Activated CD8-positive, alpha-beta T cell treated with anti-CD3 and anti-CD28 coated beads for 36 hours (primary cell): Measurements from ENCODE around the gene ADARB2. TPM values are rescaled to one million over a fixed set of nuclear protein-coding genes. Genes with fewer than 3 reads are reported as not detected.

Experiments used
- ATAC-seq: fragments of 200-7000 bp; cut with Tn5 transposase; one replicate; pipeline ENCODE4 v1.10.0; 2021; ENCODE audit warnings: mild to moderate bottlenecking, moderate library complexity
- CTCF ChIA-PET: fragments of 350-600 bp; sonication (Branson Sonifier 250); formaldehyde crosslinking; loops from one replicate; lab custom pipeline; 2021; ENCODE audit warnings: antibody characterized with exemption; lab: Charles Lee
- POLR2A ChIA-PET: fragments of 350-600 bp; sonication (Branson Sonifier 250); formaldehyde crosslinking; loops from one replicate; lab custom pipeline; 2021; ENCODE audit warnings: antibody characterized with exemption; lab: Charles Lee
- DNase-seq: peaks from one replicate; pipeline ENCODE4 v3.0.0-alpha.2; 2020
- H3K27ac Mint-ChIP-seq: one replicate; pipeline ENCODE4 v1.8.0; 2021; ENCODE audit warnings: mild to moderate bottlenecking, mixed read lengths
- H3K27me3 Mint-ChIP-seq: one replicate; pipeline ENCODE4 v1.8.0; 2021; ENCODE audit warnings: mixed read lengths
- H3K36me3 Mint-ChIP-seq: one replicate; pipeline ENCODE4 v1.8.0; 2021; ENCODE audit warnings: low read depth, mixed read lengths
- H3K4me1 Mint-ChIP-seq: one replicate; pipeline ENCODE4 v1.8.0; 2021; ENCODE audit warnings: low read depth, mixed read lengths
- H3K4me3 Mint-ChIP-seq: one replicate; pipeline ENCODE4 v1.8.0; 2021; ENCODE audit warnings: mild to moderate bottlenecking, moderate library complexity, mixed read lengths
- H3K9me3 Mint-ChIP-seq: one replicate; pipeline ENCODE4 v1.8.0; 2021; ENCODE audit warnings: mixed read lengths
- CTCF ChIP-seq: fragments of 200-600 bp; IDR thresholded peaks from one replicate; pipeline ENCODE4 v1.8.0; 2022; ENCODE audit warnings: antibody characterized with exemption, mild to moderate bottlenecking
- intact Hi-C: fragments of 100-400 bp; cut with micrococcal nuclease; formaldehyde crosslinking; loops from one replicate; pipeline ENCODE4 v1.10.0; 2022
- total RNA-seq, 2 experiments: library from RNA; stranded (reverse); gene quantifications; one replicate each; pipeline ENCODE4 v1.2.3, GENCODE V29; 2021

ADARB2 gene
- total RNA-seq, 2 experiments from 2014 or later = 1.3 to 1.6 TPM

DNA sequence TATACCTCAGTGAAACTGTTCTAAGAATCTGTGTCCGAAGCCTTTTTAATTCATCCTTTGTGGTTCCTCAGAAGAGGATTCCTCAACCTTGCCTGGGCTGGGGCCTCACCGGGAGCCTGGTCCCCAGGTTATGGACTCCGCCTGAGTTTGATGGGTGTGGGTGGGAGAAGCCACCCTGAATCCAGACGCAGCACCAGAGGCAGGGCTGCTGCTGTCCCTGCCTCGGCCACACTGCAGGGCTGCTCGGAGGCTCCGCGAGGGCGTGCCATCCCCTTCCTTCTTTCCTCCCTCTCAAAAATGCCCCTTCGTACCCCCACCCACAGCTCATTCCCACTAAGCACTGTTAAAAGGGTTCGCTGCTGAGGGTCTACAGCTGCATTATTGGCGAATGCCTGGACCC lies 146.3 kb downstream of the ADARB2 start:
- no peak for TF ChIP-seq CTCF
- H3K9me3 Mint-ChIP-seq = peaks cover 4% of the 10 kb centered on the region
- H3K4me3 Mint-ChIP-seq = no peak overlapping the region
- POLR2A ChIA-PET = no interaction called here
- CTCF ChIA-PET = no interaction called here
- ATAC-seq (no peak), DNase-seq (no peak)
- peaks cover 1% of the 10 kb centered on the region for H3K27me3 Mint-ChIP-seq
- intact Hi-C loops = no loop called here
- H3K4me1 Mint-ChIP-seq = no peaks in the 10 kb centered on the region
- H3K27ac Mint-ChIP-seq = no peak overlapping the region
- no peaks in the 10 kb centered on the region for H3K36me3 Mint-ChIP-seq

DNA sequence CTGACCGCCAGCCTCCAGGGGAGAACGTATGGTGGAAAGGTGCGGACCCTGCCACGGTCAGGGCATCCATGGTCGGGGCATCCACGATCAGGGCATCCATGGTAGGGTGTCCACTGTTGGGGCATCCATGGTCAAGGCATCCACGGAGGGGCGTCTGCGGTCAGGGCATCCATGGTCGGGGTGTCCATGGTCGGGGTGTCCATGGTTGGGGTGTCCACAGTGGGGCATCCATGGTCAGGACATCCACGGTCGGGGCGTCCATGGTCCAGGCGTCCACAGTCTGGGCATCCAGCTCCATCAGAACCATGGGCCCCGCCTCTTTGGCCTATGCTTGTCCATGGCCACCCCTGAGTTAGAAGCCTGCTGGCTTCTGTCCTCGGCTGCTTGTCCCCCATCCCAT lies 148.1 kb downstream of the ADARB2 start:
- H3K9me3 Mint-ChIP-seq = peaks cover 4% of the 10 kb centered on the region
- no peaks in the 10 kb centered on the region for H3K36me3 Mint-ChIP-seq
- peaks cover 1% of the 10 kb centered on the region for H3K27me3 Mint-ChIP-seq
- DNase-seq (no peak), ATAC-seq (no peak)
- intact Hi-C loops = no loop called here
- no peak overlapping the region for H3K27ac Mint-ChIP-seq
- CTCF ChIA-PET = no interaction called here
- no peak for TF ChIP-seq CTCF
- POLR2A ChIA-PET = no interaction called here
- H3K4me3 Mint-ChIP-seq = no peak overlapping the region
- no peaks in the 10 kb centered on the region for H3K4me1 Mint-ChIP-seq

- intact Hi-C loops = no loop called here
- Mint-ChIP-seq H3K4me3 (no peak overlapping the region), H3K4me1 (no peaks in the 10 kb centered on the region), H3K36me3 (no peaks in the 10 kb centered on the region), H3K9me3 (peaks cover 2% of the 10 kb centered on the region), H3K27ac (no peak overlapping the region), H3K27me3 (peaks cover 1% of the 10 kb centered on the region)
- no peak for DNase-seq
- CTCF ChIA-PET = no interaction called here
- POLR2A ChIA-PET = no interaction called here
- TF ChIP-seq CTCF = no peak
- no peak for ATAC-seq
These were observed 154.6 kb downstream of the ADARB2 start for GRCh38 chr10:1582739-1583138.

DNA sequence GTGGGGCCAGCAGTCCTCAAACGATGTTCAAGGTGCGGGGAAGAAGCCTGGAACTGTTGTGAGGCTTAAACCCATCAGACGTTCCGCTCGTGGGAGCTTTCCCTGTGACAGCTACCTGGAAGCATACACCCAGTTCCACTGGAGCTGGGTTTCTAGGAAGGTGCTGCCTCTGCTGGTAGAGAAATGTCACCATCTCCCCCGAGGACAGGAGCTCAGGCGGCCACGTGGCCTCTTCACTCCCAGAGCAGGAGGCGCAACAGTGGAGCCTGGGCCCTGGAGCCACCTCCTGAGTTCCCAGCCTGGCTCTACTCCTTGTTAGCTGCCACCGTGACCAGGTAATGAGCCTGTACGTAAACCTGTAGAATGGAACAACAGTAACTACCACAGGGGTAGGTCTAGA lies 156.1 kb downstream of the ADARB2 start:
- intact Hi-C loops = no loop called here
- no peak overlapping the region for H3K4me3 Mint-ChIP-seq

GRCh38 chr10:1579671-1580070 lies 157.7 kb downstream of the ADARB2 start:
- Mint-ChIP-seq H3K4me1 (no peaks in the 10 kb centered on the region), H3K9me3 (no peaks in the 10 kb centered on the region), H3K27me3 (no peaks in the 10 kb centered on the region), H3K4me3 (no peak overlapping the region), H3K36me3 (no peaks in the 10 kb centered on the region), H3K27ac (no peak overlapping the region)
- no peak for TF ChIP-seq CTCF
- POLR2A ChIA-PET = no interaction called here
- DNase-seq (no peak), ATAC-seq (no peak)
- intact Hi-C loops = no loop called here
- CTCF ChIA-PET = no interaction called here

More for the DNA sequence above, 156.1 kb downstream of the ADARB2 start:
- Mint-ChIP-seq H3K36me3 (no peaks in the 10 kb centered on the region), H3K27ac (no peak overlapping the region), H3K27me3 (no peaks in the 10 kb centered on the region), H3K9me3 (no peaks in the 10 kb centered on the region), H3K4me1 (no peaks in the 10 kb centered on the region)
- POLR2A ChIA-PET = no interaction called here
- CTCF ChIA-PET = no interaction called here
- TF ChIP-seq CTCF = no peak
- ATAC-seq = no peak
- DNase-seq = no peak
